ENCODE data around the gene ERF. TPM values are rescaled to one million over a fixed set of nuclear protein-coding genes. Genes with fewer than 3 reads are reported as not detected.
A peak's percentile ranks its signal among the peaks of the same experiment; 100 is the strongest.

The ERF gene
- total RNA-seq, 1 donor from 2014 or later = 28.0 TPM

GRCh38 chr19:42233678-42234292 lies 21.1 kb downstream of the ERF start:
- H3K27me3 Mint-ChIP-seq (ENCODE audit: unreplicated experiment) = peaks cover 4% of the 10 kb centered on the region
- H3K4me3 Mint-ChIP-seq (ENCODE audit: unreplicated experiment) = no peak overlapping the region
- no peak overlapping the region for H3K27ac Mint-ChIP-seq (ENCODE audit: unreplicated experiment)
- DNase-seq = no peak
- peaks cover 6% of the 10 kb centered on the region for H3K36me3 Mint-ChIP-seq (ENCODE audit: unreplicated experiment)
- TF ChIP-seq CTCF (IDR thresholded peaks at IDR 0.05; ENCODE audit: partially characterized antibody, unreplicated experiment) = no peak
- peaks cover 2% of the 10 kb centered on the region for H3K9me3 Mint-ChIP-seq (ENCODE audit: unreplicated experiment)
- H3K4me1 Mint-ChIP-seq (ENCODE audit: low read depth, unreplicated experiment) = peaks cover 10% of the 10 kb centered on the region

- no peak overlapping the region for H3K4me3 Mint-ChIP-seq (ENCODE audit: unreplicated experiment)
- peak overlapping the region; percentile 43 for H3K27ac Mint-ChIP-seq (ENCODE audit: unreplicated experiment)
- TF ChIP-seq CTCF (IDR thresholded peaks at IDR 0.05; ENCODE audit: partially characterized antibody, unreplicated experiment) = no peak
- H3K4me1 Mint-ChIP-seq (ENCODE audit: low read depth, unreplicated experiment) = peaks cover 10% of the 10 kb centered on the region
- H3K27me3 Mint-ChIP-seq (ENCODE audit: unreplicated experiment) = peaks cover 4% of the 10 kb centered on the region
- H3K9me3 Mint-ChIP-seq (ENCODE audit: unreplicated experiment) = peaks cover 2% of the 10 kb centered on the region
- H3K36me3 Mint-ChIP-seq (ENCODE audit: unreplicated experiment) = peaks cover 6% of the 10 kb centered on the region
- no peak for DNase-seq
Observed at GRCh38 chr19:42233106-42233505, 21.8 kb downstream of the ERF start.

GRCh38 chr19:42232435-42232834 lies 22.5 kb downstream of the ERF start:
- no peak overlapping the region for H3K4me3 Mint-ChIP-seq (ENCODE audit: unreplicated experiment)
- no peak for TF ChIP-seq CTCF (IDR thresholded peaks at IDR 0.05; ENCODE audit: partially characterized antibody, unreplicated experiment)
- peaks cover 10% of the 10 kb centered on the region for H3K4me1 Mint-ChIP-seq (ENCODE audit: low read depth, unreplicated experiment)
- peaks cover 7% of the 10 kb centered on the region for H3K27me3 Mint-ChIP-seq (ENCODE audit: unreplicated experiment)
- peaks cover 6% of the 10 kb centered on the region for H3K36me3 Mint-ChIP-seq (ENCODE audit: unreplicated experiment)
- H3K27ac Mint-ChIP-seq (ENCODE audit: unreplicated experiment) = no peak overlapping the region
- no peak for DNase-seq
- peaks cover 2% of the 10 kb centered on the region for H3K9me3 Mint-ChIP-seq (ENCODE audit: unreplicated experiment)

- Mint-ChIP-seq H3K27me3 (ENCODE audit: unreplicated experiment) (peaks cover 5% of the 10 kb centered on the region), H3K4me3 (ENCODE audit: unreplicated experiment) (no peak overlapping the region), H3K27ac (ENCODE audit: unreplicated experiment) (no peak overlapping the region), H3K9me3 (ENCODE audit: unreplicated experiment) (peaks cover 2% of the 10 kb centered on the region), H3K4me1 (ENCODE audit: low read depth, unreplicated experiment) (peaks cover 10% of the 10 kb centered on the region), H3K36me3 (ENCODE audit: unreplicated experiment) (peaks cover 6% of the 10 kb centered on the region)
- TF ChIP-seq CTCF (IDR thresholded peaks at IDR 0.05; ENCODE audit: partially characterized antibody, unreplicated experiment) = no peak
- no peak for DNase-seq
Observed at GRCh38 chr19:42230571-42230970, 24.4 kb downstream of the ERF start.

GRCh38 chr19:42229855-42230351 lies 25.0 kb downstream of the ERF start:
- H3K36me3 Mint-ChIP-seq (ENCODE audit: unreplicated experiment) = peaks cover 6% of the 10 kb centered on the region

More at GRCh38 chr19:42229855-42230351, 25.0 kb downstream of the ERF start:
- Mint-ChIP-seq H3K4me1 (ENCODE audit: low read depth, unreplicated experiment) (peaks cover 10% of the 10 kb centered on the region), H3K27me3 (ENCODE audit: unreplicated experiment) (peaks cover 5% of the 10 kb centered on the region), H3K27ac (ENCODE audit: unreplicated experiment) (peak overlapping the region; percentile 77), H3K4me3 (ENCODE audit: unreplicated experiment) (no peak overlapping the region), H3K9me3 (ENCODE audit: unreplicated experiment) (peaks cover 3% of the 10 kb centered on the region)
- TF ChIP-seq CTCF (IDR thresholded peaks at IDR 0.05; ENCODE audit: partially characterized antibody, unreplicated experiment) = no peak
- no peak for DNase-seq

All from glutamatergic neuron (in vitro differentiated cells).